Cerebellar cortex (tissue), 1 donor: ENCODE measurements around the gene PCDH11Y.
"Not testable (repeated sequence)": the region's sequence is repeated elsewhere in the genome, so short reads cannot be mapped to it uniquely, and the experiment has no call there.

Experiments used
- DNase-seq: peaks from one replicate; pipeline ENCODE4 v3.0.0-alpha.2; 2015; ENCODE audit warnings: low spot score

PCDH11Y gene

GRCh38 chrY:5000057-5000456, at the start of gene PCDH11Y:
Gene PCDH11Y, plus strand, starts transcription at chrY:5000296. Its CDS starts 56,804 bp downstream, at chrY:5057100.
- DNase-seq, result not testable (repeated sequence)

- not testable (repeated sequence) for DNase-seq
Measured at GRCh38 chrY:4967894-4968293, 32.2 kb upstream of the PCDH11Y start.

- not testable (repeated sequence) for DNase-seq
Measured at GRCh38 chrY:4991743-4992400, 8.2 kb upstream of the PCDH11Y start.

- DNase-seq, result not testable (repeated sequence)
Measured at GRCh38 chrY:4994892-4995291, 5.2 kb upstream of the PCDH11Y start.

DNA sequence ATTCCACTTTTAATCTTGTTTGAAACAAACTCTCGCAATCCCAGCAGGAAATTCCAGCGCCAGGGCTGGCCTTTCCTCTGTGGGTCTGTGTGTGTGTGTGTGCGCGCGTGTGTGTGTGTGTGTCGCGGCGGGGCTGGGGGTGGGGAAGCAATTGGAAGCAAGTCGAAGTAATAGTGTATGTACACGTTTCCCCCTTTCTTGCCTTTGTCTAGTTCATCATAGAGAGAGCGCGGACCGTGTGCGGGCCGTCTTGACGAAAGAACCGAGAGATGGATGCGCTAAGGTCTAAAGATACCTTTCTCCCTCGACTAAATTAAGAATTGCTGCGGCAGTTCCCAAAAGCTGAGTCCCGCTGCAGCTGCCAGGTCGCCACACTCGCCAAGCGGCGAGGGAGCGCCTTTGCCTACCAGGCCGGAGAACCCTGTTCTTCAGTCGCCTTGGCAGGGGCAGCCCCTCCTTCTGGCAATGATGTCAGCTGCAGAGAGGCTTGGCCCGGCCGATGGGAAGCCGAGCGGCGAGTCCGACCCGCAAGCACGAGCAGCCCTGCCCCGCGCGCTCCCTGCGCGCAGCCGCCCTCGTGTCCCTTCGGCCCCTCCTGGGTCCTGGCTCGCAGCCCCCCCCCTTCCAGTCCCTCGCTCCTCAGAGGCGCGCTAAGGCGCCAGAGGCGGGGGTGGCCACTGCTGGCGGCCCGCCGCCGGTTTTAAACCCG, 2.5 kb downstream of the PCDH11Y start:
- not testable (repeated sequence) for DNase-seq

DNA sequence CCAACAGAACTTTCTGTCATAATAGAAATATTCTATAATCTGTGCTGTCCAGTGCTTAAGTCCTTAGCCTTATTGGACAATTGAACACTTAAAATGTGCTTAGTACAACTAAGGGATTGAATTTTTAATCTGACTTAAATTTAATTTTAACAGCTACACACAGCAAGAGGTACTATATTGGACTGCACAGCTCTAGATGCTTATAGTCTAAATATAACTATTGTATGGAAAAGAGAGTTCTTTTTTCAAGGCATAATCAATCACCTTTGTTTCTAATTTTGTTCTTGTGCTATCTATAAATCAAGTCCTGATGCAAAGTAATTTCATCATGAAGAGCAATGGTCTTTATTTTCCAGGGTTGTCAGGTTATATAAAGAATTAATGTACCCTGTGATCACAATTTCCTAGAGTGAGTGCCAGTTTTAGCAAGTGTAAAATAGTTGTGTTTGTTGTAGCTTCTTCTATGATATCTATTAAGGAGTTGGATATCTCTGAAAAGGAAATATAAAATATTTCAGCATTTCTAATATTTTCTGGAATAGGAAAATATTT, 39.0 kb downstream of the PCDH11Y start:
- DNase-seq, result not testable (repeated sequence)

DNA sequence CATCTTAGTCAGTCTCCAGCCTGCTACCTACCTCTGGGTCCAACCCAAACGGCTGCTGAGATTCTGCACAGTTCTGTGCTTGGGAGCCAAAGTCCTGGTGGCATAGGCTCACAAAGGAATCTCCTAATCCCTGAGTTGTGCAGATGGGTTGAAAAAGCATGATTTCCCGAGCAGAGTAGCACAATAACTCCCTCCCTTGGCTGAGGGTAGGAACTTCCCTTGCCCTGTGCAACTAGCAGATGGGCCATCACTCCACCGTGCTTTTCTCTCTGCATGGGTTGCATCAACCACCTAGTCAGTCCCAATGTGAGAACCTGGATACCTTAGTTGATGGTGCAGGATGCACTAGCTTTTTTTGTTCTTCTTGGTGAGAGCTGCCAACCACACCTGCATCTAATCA, 82.9 kb downstream of the PCDH11Y start:
- not testable (repeated sequence) for DNase-seq

GRCh38 chrY:5182998-5183397, 182.9 kb downstream of the PCDH11Y start:
- DNase-seq, result not testable (repeated sequence)

- DNase-seq, result not testable (repeated sequence)
Measured at GRCh38 chrY:5215116-5215515, 215.0 kb downstream of the PCDH11Y start.

- DNase-seq, result not testable (repeated sequence)
Measured at GRCh38 chrY:5324931-5325330, 324.8 kb downstream of the PCDH11Y start.

DNA sequence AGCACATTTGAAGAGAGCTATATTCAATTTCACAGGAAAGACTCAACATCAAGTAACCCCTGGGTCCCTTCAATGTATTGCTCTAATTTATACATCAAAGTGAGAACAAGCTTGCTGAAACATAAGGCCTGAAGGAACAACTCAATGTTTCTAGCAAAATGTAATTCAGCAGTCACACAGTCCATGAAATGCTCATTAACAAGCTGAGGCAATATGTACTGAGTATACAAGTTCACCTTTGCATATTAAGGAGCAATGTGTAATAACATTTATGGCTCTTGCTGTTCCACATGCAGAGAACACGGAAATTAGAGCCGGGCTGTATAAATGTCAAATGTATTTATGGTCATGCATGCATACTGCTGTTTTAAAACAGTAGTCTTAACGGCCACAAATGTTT, 342.1 kb downstream of the PCDH11Y start:
- not testable (repeated sequence) for DNase-seq

DNA sequence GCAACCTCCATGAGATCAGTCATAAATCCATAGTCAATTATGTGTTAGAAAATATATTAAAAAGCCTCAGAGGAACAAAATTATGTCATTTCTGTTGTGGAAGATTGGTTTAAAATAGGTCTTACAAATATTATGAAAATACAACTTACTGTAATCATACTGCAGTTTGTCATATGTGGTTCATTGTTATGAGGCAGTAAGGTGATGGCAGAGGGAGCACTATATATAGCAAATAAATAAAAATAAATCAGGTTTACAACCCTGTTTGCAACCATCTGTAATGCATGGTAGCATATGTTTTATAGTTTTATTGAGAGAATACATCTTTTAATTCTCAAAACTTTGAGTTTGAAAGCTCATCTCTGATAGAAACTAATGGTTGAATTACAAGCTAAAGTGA, 543.6 kb downstream of the PCDH11Y start:
- DNase-seq, result not testable (repeated sequence)

DNA sequence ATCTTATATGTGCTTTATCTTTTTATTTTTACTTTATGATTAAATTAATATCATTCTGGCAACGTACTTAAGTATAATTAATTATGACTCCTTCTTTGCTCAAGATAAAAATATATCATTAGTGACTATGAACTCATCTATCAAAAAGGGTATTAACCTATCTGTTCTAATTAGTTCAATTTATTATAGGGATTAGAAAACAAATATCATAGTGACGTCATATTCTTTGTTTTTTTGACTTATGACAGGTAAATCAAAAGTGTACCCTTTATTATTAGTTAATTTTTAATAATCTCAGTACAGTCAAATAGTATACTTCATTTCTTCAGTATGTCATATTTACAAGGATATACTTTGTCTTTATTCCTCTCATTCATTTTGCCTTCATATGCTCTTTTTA, 638.5 kb downstream of the PCDH11Y start:
- DNase-seq, result not testable (repeated sequence)

DNA sequence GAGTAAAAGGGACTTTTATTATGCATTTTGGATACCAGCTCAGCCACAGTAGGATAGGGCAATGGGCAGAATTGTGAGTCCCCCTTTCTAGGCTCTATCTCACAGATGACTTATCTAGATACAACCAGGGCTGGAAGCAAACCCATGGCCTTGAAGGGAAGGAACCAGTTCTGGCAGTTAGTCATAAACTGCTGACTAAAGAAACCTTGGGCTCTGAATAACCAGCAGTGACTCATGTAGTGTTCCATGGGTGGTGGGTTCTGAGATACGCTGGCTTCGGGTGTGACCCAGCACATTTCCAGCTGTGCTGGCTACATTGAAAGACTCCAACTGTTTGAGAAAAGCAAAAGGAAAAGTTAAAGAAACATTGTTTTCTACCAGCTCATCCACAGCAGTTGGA, 679.2 kb downstream of the PCDH11Y start:
- DNase-seq, result not testable (repeated sequence)

- not testable (repeated sequence) for DNase-seq
Measured at GRCh38 chrY:5708727-5709126, 708.6 kb downstream of the PCDH11Y start.

GRCh38 chrY:5709788-5710381, 709.8 kb downstream of the PCDH11Y start:
- not testable (repeated sequence) for DNase-seq

DNA sequence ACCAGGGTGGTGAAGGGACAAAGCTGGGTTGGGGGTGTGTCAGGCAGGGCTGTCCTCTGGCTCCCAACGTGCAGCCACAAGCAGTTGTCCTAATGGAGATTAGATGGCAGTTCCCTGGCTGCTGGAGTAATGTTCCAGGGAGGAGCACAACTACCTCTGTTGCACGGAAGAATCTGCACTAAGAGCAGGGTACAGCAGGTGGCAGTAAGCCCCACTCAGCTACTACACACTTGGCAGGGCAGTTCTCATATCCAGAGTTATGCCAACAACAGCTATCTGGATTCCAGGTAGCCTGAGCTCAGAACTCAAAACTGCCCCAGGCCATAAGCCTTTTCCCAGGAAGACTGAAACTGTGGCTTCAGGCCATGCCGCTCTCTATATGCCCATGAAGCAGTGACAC, 761.3 kb downstream of the PCDH11Y start:
- not testable (repeated sequence) for DNase-seq

- not testable (repeated sequence) for DNase-seq
Measured at GRCh38 chrY:5776485-5776884, 776.4 kb downstream of the PCDH11Y start.
